GM12891 (cell line): Measurements from ENCODE around the gene CLIP3.

Experiments used
- DNase-seq: peaks from one replicate; pipeline ENCODE4 v3.0.0; 2011; ENCODE audit warnings: low spot score; ENCODE audit not compliant: insufficient read length
- FAIRE-seq: peaks from 2 replicates; lab custom pipeline; 2011; peaks lifted over from hg19 to GRCh38; lab: Jason Lieb, UNC
- PAX5 ChIP-seq: IDR thresholded peaks from 2 replicates; pipeline ENCODE4 v1.6.1; 2011; ENCODE audit warnings: low read length, moderate library complexity, mild to moderate bottlenecking; ENCODE audit not compliant: insufficient read depth, severe bottlenecking
- POLR2A ChIP-seq: IDR thresholded peaks from 2 replicates; pipeline ENCODE4 v1.6.1; 2011; ENCODE audit warnings: low read depth, low read length, control low read depth
- POLR2AphosphoS5 ChIP-seq: IDR thresholded peaks from 2 replicates; pipeline ENCODE4 v1.6.1; 2011; ENCODE audit warnings: low read depth, low read length, control low read depth
- POU2F2 ChIP-seq: IDR thresholded peaks from 2 replicates; pipeline ENCODE4 v1.6.1; 2011; ENCODE audit warnings: low read depth, mild to moderate bottlenecking, control low read depth, low read length, moderate library complexity
- SPI1 ChIP-seq: IDR thresholded peaks from 2 replicates; pipeline ENCODE4 v1.6.1; 2011; ENCODE audit warnings: low read depth, low read length, control low read depth
- TAF1 ChIP-seq: IDR thresholded peaks from 2 replicates; pipeline ENCODE4 v1.6.1; 2011; ENCODE audit warnings: low read depth, low read length, control low read depth

The CLIP3 gene

GRCh38 chr19:35978271-35978670 is 54.4 kb downstream of the CLIP3 start:
- FAIRE-seq, result no peak
- TF ChIP-seq POU2F2 (no peak), POLR2A (no peak), POLR2AphosphoS5 (no peak), PAX5 (no peak), SPI1 (no peak), TAF1 (no peak)

GRCh38 chr19:35977446-35978222 is 55.0 kb downstream of the CLIP3 start:
- FAIRE-seq (no peak), DNase-seq (no peak)
- TF ChIP-seq PAX5 (no peak), POU2F2 (no peak), POLR2AphosphoS5 (no peak), TAF1 (no peak), SPI1 (no peak), POLR2A (no peak)

More at GRCh38 chr19:35978271-35978670, 54.4 kb downstream of the CLIP3 start:
- DNase-seq, result no peak

GRCh38 chr19:35975608-35976214 is 57.0 kb downstream of the CLIP3 start:
- TF ChIP-seq PAX5, result no peak
- TF ChIP-seq TAF1, result no peak
- TF ChIP-seq POLR2A, result no peak
- TF ChIP-seq POLR2AphosphoS5, result no peak
- no peak for TF ChIP-seq SPI1
- TF ChIP-seq POU2F2, result no peak
- no peak for FAIRE-seq
- no peak for DNase-seq

- FAIRE-seq (no peak), DNase-seq (no peak)
- no peak for TF ChIP-seq POU2F2
- no peak for TF ChIP-seq TAF1
Measured at GRCh38 chr19:35973487-35973886, 59.2 kb downstream of the CLIP3 start.

GRCh38 chr19:35966771-35967170 is 65.9 kb downstream of the CLIP3 start:
- TF ChIP-seq SPI1 (no peak), PAX5 (no peak)
- DNase-seq (no peak), FAIRE-seq (no peak)
